Subcutaneous adipose tissue (tissue), 4 donors: Measurements from ENCODE around the gene SYNE4. TPM values are rescaled to one million over a fixed set of nuclear protein-coding genes. Genes with fewer than 3 reads are reported as not detected.

Source experiments
- CTCF ChIP-seq: fragments of 450-650 bp; IDR thresholded peaks from one replicate; pipeline ENCODE4 v1.5.1; 2016; ENCODE audit warnings: low read depth, mild to moderate bottlenecking, control low read depth, antibody characterized with exemption, moderate library complexity
- total RNA-seq, 4 donors: library from RNA; depleted of rRNA; stranded (reverse); fragments of >200 nt; gene quantifications; one replicate each; pipeline ENCODE4 v1.1.0, GENCODE V29; 2016

The SYNE4 gene
- total RNA-seq, 4 donors from 2014 or later, result 1.5 TPM; not detected in 3

DNA sequence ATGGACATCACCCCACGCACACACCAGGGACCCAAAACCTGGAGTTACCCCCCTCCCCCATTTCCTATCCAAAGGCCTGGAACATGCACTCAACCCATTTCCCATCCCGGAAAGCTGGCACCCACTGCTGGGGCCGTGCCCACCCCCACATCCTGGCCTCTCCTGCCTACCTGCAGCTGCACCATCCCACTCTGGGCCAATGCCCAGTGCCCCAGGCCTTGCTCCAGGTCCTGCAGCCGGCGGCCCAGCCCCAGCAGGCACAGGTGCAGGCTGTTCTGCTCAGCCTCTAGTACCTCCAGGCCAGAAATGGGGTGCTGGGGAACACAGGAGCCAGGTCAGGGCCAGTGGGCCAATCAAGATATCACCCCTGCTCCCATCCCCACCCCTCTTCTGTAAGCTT is 1.7 kb downstream of the SYNE4 start:
- TF ChIP-seq CTCF, result no peak

GRCh38 chr19:36003284-36003683 is 5.3 kb downstream of the SYNE4 start:
- no peak for TF ChIP-seq CTCF

DNA sequence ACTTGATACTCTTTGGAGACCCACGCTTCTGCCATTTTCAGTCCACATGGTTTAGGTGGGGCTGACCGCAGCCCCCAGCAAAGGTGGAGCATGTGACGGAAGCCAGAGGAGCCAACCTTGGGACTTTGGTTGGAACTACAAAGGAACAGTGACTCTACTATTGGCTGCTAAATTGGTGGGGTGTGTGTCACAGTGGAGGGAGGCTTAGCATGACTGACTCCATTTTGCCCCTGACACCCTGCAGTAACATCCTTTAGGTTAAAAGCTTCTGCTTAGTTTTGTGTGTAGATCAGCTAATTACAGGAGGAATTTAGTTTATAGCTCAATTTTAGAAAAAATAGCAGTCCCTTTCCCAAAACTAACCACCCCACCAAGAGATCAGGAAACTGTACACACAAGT is 7.0 kb downstream of the SYNE4 start:
- TF ChIP-seq CTCF, result no peak

DNA sequence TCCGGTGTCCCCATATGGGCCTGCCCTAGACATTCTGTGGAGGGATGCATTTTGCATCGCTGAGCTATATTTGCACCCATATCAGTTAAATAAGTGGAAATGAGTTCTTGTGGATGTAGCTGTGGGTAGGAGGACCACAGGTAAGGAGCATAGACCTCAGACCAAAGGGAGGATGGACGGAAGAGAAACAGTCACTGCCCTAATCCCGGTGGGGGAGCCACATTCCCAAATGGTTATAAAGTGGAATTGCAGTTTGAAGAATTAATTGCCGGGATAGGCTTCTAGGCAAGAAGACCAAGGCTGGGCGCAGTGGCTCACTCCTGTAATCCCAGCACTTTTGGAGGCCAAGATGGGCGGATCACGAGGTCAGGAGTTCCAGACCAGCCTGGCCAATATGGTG is 11.8 kb downstream of the SYNE4 start:
- no peak for TF ChIP-seq CTCF

DNA sequence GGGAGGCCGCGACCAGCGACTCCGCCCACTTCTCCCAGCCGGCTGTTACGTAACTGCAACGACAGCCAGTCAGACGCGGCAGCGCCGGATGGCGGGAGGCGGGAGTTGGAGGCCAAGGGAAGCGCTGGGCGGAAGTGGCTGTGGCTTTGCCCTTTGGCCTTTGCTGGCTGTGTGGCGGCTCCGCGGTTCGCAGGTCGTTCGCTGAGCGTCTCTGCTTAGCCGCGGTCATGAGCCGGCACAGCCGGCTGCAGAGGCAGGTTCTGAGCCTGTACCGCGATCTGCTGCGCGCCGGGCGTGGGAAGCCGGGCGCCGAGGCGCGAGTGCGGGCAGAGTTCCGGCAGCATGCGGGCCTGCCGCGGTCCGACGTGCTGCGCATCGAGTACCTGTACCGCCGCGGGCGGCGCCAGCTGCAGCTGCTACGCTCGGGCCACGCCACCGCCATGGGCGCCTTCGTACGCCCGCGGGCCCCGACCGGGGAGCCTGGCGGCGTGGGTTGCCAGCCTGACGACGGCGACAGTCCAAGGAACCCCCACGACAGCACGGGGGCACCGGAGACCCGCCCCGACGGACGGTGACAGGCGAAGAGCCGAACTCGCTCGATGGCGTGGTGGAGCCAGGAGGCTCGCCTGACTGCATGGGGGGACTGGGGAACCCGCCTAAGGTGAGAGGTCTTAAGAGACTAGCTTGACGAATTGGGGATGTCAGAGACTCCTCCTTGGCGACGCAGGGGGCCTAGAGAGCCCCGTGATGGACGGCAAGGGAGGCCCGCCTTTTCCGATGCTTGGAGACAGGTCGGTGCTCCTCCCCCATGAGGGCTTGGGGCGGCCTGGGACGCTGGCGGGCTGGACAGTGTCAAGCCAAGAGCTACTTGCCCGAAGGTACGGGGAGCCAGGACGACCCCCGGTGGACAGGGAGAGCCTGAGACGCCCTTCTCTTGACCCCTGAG is 13.3 kb downstream of the SYNE4 start, which contains the start of gene SDHAF1:
Gene SDHAF1 (plus strand): TSS at position 141 of the 946 bp plus-strand sequence. CDS start 87 bp downstream, at position 228.
- TF ChIP-seq CTCF, result no peak

- TF ChIP-seq CTCF, result no peak
Measured at GRCh38 chr19:35993923-35994598, 14.6 kb downstream of the SYNE4 start.
